PC-3 (cell line): ENCODE measurements around the gene GP5. TPM values are rescaled to one million over a fixed set of nuclear protein-coding genes. Genes with fewer than 3 reads are reported as not detected.

Experiments used
- ATAC-seq: fragments of 200-7000 bp; cut with Tn5 transposase; 2 replicates; pipeline ENCODE4 v1.9.1; 2020; ENCODE audit warnings: mild to moderate bottlenecking, moderate library complexity
- Bru-seq: library from RNA; stranded (reverse); fragments of 400-500 nt; gene quantifications from one replicate; lab custom pipeline; 2021; lab: Mats Ljungman, UMichigan
- BruChase-seq, 2 experiments: library from RNA; stranded (reverse); fragments of 400-500 nt; gene quantifications; one replicate each; lab custom pipeline; 2021; lab: Mats Ljungman, UMichigan
- BruUV-seq: library from RNA; stranded (reverse); fragments of 400-500 nt; replicated peaks from 2 replicates; lab custom pipeline; 2021; lab: Mats Ljungman, UMichigan
- CTCF ChIA-PET: fragments of 300-600 bp; sonication (Branson Sonifier 250); formaldehyde crosslinking; loops from one replicate; lab custom pipeline; 2022; ENCODE audit warnings: antibody characterized with exemption; lab: Charles Lee
- POLR2A ChIA-PET: fragments of 300-600 bp; sonication (Branson Sonifier 250); formaldehyde crosslinking; loops from one replicate; lab custom pipeline; 2022; ENCODE audit warnings: antibody characterized with exemption; ENCODE audit not compliant: unreplicated experiment; lab: Charles Lee
- DNase-seq: peaks from one replicate; pipeline ENCODE4 v3.0.0-alpha.2; 2015
- H2AFZ ChIP-seq: fragments of 300-600 bp; sonication (generic); 2 replicates; pipeline ENCODE4 v1.6.0; 2016; ENCODE audit warnings: antibody characterized with exemption, low read length
- H3F3A ChIP-seq: fragments of 300-600 bp; sonication (generic); one replicate; pipeline ENCODE4 v1.6.0; 2017; ENCODE audit warnings: antibody characterized with exemption, low read length, control low read depth, mild to moderate bottlenecking; ENCODE audit not compliant: unreplicated experiment
- H3K27ac ChIP-seq: fragments of 300-600 bp; sonication (generic); 2 replicates; pipeline ENCODE4 v1.5.1; 2016; ENCODE audit warnings: mild to moderate bottlenecking, low read length
- H3K27me3 ChIP-seq: fragments of 300-600 bp; sonication (generic); 2 replicates; pipeline ENCODE4 v1.6.1; 2016; ENCODE audit warnings: low read length, mixed read lengths
- H3K36me3 ChIP-seq: fragments of 300-600 bp; sonication (generic); 2 replicates; pipeline ENCODE4 v1.6.1; 2016; ENCODE audit warnings: low read depth, mixed run types, low read length, mixed read lengths
- H3K4me1 ChIP-seq: fragments of 300-600 bp; sonication (generic); 2 replicates; pipeline ENCODE4 v1.5.1; 2016; ENCODE audit warnings: low read length; ENCODE audit not compliant: insufficient read depth
- H3K4me2 ChIP-seq: fragments of 300-600 bp; sonication (generic); 2 replicates; pipeline ENCODE4 v1.6.0; 2016; ENCODE audit warnings: low read length
- H3K4me3 ChIP-seq: fragments of 300-600 bp; sonication (generic); 2 replicates; pipeline ENCODE4 v1.5.1; 2016; ENCODE audit warnings: mild to moderate bottlenecking, low read length, mixed read lengths
- H3K79me2 ChIP-seq: fragments of 300-600 bp; sonication (generic); 2 replicates; pipeline ENCODE4 v1.6.1; 2017; ENCODE audit warnings: low read length, mixed read lengths
- H3K9ac ChIP-seq: fragments of 300-600 bp; sonication (generic); 2 replicates; pipeline ENCODE4 v1.6.0; 2016; ENCODE audit warnings: mild to moderate bottlenecking, low read length
- H3K9me2 ChIP-seq: fragments of 300-600 bp; sonication (generic); replicated peaks from 2 replicates; pipeline ENCODE4 v1.6.1; 2016; ENCODE audit warnings: mixed run types, low read length, mixed read lengths
- H3K9me3 ChIP-seq: fragments of 300-600 bp; sonication (generic); 2 replicates; pipeline ENCODE4 v1.6.1; 2016; ENCODE audit warnings: low read length, mixed read lengths
- H4K20me1 ChIP-seq: fragments of 300-600 bp; sonication (generic); 2 replicates; pipeline ENCODE4 v1.6.1; 2016; ENCODE audit warnings: low read length, mixed read lengths
- EZH2 ChIP-seq: fragments of 300-600 bp; sonication (generic); IDR thresholded peaks from one replicate; pipeline ENCODE4 v1.6.1; 2017; ENCODE audit warnings: antibody characterized with exemption, mild to moderate bottlenecking, low read length; ENCODE audit not compliant: unreplicated experiment
- EZH2phosphoT487 ChIP-seq: fragments of 300-600 bp; sonication (generic); IDR thresholded peaks from 2 replicates; pipeline ENCODE4 v1.6.1; 2018; ENCODE audit warnings: mild to moderate bottlenecking, antibody characterized with exemption, low read length, borderline replicate concordance
- intact Hi-C: fragments of 100-400 bp; cut with micrococcal nuclease; formaldehyde crosslinking; loops from 2 replicates; pipeline ENCODE4 v1.9.0; 2023
- long read RNA-seq: library from polyadenylated mRNA; unstranded; transcript quantifications from one replicate; pipeline ENCODE4 v2.0.0, GENCODE V29; 2021; ENCODE audit not compliant: unreplicated experiment
- total RNA-seq: library from RNA; depleted of rRNA; stranded (reverse); fragments of >200 nt; gene quantifications from 2 replicates; pipeline ENCODE4 v1.2.3, GENCODE V29; 2014; rRNA removed
- TF ChIP-seq, protein P1 (sequence below): fragments of 300-600 bp; sonication (generic); conservative IDR thresholded peaks from 2 replicates; pipeline ENCODE4 v1.5.1; 2017; ENCODE audit warnings: antibody characterized with exemption, low read depth, mild to moderate bottlenecking, low read length

The GP5 gene, protein sequence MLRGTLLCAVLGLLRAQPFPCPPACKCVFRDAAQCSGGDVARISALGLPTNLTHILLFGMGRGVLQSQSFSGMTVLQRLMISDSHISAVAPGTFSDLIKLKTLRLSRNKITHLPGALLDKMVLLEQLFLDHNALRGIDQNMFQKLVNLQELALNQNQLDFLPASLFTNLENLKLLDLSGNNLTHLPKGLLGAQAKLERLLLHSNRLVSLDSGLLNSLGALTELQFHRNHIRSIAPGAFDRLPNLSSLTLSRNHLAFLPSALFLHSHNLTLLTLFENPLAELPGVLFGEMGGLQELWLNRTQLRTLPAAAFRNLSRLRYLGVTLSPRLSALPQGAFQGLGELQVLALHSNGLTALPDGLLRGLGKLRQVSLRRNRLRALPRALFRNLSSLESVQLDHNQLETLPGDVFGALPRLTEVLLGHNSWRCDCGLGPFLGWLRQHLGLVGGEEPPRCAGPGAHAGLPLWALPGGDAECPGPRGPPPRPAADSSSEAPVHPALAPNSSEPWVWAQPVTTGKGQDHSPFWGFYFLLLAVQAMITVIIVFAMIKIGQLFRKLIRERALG
- total RNA-seq (not detected in 2 replicates), Bru-seq, nascent RNA (percentile 31 among the genes with signal in this experiment), BruChase-seq, experiment 1, labeled RNA remaining after a 6-hour chase (percentile 16 among the genes with signal in this experiment), BruChase-seq, experiment 2, labeled RNA remaining after a 2-hour chase (percentile 38 among the genes with signal in this experiment)
- long read RNA-seq, result 0 reads

DNA sequence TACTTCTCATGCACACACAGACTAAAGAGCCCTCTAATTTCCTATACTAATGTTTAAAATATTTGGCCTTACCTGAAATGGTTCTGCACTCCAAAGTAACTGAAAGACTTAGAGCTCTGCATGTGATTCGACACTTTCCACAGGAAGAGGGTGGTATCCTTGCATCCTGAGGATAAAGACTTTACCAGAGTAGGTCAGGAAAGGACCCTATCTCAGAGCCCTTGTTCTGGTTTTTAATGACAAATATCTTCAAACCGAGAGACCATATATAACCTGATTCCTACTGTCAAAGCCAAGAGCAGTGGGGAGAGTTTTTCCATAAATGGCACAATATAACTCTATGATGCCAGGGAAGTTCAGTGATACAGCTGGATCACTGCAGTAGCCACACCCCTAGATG lies at the start of gene GP5:
Gene GP5, minus strand, starts transcription at position 101 of the 400 bp plus-strand sequence. CDS start 984 bp downstream, outside the sequence.
- Histone ChIP-seq H3K36me3 (0 out of 2 replicates have a peak, but pooled peaks cover 3% of the 10 kb centered on the region), H3K4me1 (no peaks in the 10 kb centered on the region), H3K27me3 (no peaks in the 10 kb centered on the region), H3K9me3 (no peaks in the 10 kb centered on the region), H4K20me1 (no peaks in the 10 kb centered on the region), H3K27ac (no peak within 1 kb of the TSS), H3K4me2 (no peak within 1 kb of the TSS), H3K9me2 (no peaks in the 10 kb centered on the region), H3K79me2 (no peaks in the 10 kb centered on the region), H3K9ac (no peak within 1 kb of the TSS), H3K4me3 (no peak within 1 kb of the TSS), H3F3A (no peaks in the 10 kb centered on the region), H2AFZ (no peak within 1 kb of the TSS)
- DNase-seq, result no peak
- intact Hi-C loops, result no loop called here
- TF ChIP-seq EZH2phosphoT487 (no peak), EZH2 (no peak)
- TF ChIP-seq, protein P1, sequence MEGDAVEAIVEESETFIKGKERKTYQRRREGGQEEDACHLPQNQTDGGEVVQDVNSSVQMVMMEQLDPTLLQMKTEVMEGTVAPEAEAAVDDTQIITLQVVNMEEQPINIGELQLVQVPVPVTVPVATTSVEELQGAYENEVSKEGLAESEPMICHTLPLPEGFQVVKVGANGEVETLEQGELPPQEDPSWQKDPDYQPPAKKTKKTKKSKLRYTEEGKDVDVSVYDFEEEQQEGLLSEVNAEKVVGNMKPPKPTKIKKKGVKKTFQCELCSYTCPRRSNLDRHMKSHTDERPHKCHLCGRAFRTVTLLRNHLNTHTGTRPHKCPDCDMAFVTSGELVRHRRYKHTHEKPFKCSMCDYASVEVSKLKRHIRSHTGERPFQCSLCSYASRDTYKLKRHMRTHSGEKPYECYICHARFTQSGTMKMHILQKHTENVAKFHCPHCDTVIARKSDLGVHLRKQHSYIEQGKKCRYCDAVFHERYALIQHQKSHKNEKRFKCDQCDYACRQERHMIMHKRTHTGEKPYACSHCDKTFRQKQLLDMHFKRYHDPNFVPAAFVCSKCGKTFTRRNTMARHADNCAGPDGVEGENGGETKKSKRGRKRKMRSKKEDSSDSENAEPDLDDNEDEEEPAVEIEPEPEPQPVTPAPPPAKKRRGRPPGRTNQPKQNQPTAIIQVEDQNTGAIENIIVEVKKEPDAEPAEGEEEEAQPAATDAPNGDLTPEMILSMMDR, result no peak
- ChIA-PET CTCF (interaction anchor here (0.7 kb wide), 1 partner anchor 463 kb away, joined by 8 read pairs; no protein-coding TSS in a partner anchor), POLR2A (no interaction called here)
- no TSS peak for BruUV-seq
- no peak for ATAC-seq

DNA sequence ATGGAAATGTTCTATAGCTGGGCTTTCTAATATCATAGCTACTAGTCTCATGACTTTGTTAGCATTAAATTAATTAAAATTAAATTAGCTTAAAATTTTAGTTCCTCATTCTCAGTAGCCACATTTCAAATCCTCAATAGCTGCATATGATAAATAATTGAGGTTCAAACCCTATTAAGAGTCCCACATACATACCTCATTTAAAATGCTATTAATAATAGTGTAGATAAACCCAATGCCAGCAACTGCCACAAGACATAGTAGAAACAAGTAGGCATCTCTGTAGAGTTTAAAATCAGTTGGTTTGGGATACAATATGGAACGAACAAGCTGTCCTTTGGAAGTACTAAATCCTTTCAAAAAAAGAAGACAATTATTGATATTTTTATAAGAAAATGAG lies 48.6 kb upstream of the GP5 start:
- Histone ChIP-seq H3K9me3 (no peaks in the 10 kb centered on the region), H3K27me3 (no peaks in the 10 kb centered on the region), H3K27ac (no peak overlapping the region), H3K4me3 (no peak overlapping the region), H2AFZ (no peak overlapping the region), H3K9ac (no peak overlapping the region), H3K79me2 (no peaks in the 10 kb centered on the region), H3K36me3 (peaks cover 47% of the 10 kb centered on the region), H4K20me1 (no peaks in the 10 kb centered on the region), H3K4me2 (no peak overlapping the region), H3K9me2 (no peaks in the 10 kb centered on the region), H3K4me1 (peaks cover 16% of the 10 kb centered on the region), H3F3A (no peaks in the 10 kb centered on the region)
- TF ChIP-seq EZH2phosphoT487, result no peak
- TF ChIP-seq EZH2, result no peak
- TF ChIP-seq, protein P1, result no peak
- ChIA-PET CTCF (interaction anchor here (0.6 kb wide), 1 partner anchor 671 kb away, joined by 19 read pairs; no protein-coding TSS in a partner anchor), POLR2A (interaction anchor here (0.6 kb wide), 1 partner anchor 79 kb away, joined by 16 read pairs; no protein-coding TSS in a partner anchor)
- no peak for ATAC-seq
- no peak for DNase-seq
- intact Hi-C loops, result no loop called here
- BruUV-seq, result no TSS peak
